GM19452 (cell line): Measurements from ENCODE around the gene DCP1A.
"Not testable (repeated sequence)": the region's sequence is repeated elsewhere in the genome, so short reads cannot be mapped to it uniquely, and the experiment has no call there.

Experiments
- ATAC-seq: cut with Tn5 transposase; IDR thresholded peaks from one replicate; pipeline ENCODE4 v1.9.1; 2021; ENCODE audit not compliant: unreplicated experiment

The DCP1A gene

GRCh38 chr3:53269193-53269592, 78.2 kb downstream of the DCP1A start:
- ATAC-seq: not testable (repeated sequence)

DNA sequence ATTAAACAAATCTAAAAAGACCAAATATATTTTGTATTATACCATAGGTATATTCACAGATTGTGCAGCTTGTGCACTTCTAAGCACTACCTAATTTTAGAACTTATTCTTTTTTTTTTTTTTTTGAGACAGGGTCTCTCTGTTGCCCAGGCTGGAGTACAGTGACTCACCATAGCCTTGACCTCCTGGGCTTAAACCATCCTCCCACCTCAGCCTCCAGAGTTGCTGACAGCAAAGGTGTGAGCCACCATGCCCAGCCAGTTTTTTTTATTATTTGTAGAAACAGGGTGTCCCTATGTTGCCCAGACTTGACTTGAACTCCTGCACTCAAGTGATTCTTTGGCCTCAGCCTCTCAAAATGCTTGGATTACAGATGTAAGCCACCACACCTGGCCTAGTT, 79.6 kb downstream of the DCP1A start:
- no peak for ATAC-seq

DNA sequence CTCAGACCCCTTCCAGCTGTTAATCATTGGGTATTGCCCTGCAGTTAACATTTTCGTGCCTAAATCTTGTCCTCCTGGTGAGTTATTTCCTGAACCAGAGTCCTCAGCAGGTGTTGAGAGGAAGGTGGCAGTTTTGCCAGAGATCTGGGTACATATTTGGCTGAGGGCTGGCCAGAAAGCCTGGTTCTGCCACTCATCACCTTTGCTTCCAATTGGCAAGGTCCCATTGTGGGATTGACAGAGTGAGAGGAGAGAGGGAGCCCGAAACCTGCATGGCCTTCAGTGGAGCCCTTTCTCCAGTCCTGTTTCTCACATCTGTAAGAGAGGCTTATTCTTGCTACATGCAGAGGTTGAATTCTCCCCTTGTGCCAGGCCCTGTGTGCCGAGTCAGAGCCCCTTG, 82.6 kb downstream of the DCP1A start:
- no peak for ATAC-seq

GRCh38 chr3:53263907-53264306, 83.4 kb downstream of the DCP1A start:
- ATAC-seq: no peak

DNA sequence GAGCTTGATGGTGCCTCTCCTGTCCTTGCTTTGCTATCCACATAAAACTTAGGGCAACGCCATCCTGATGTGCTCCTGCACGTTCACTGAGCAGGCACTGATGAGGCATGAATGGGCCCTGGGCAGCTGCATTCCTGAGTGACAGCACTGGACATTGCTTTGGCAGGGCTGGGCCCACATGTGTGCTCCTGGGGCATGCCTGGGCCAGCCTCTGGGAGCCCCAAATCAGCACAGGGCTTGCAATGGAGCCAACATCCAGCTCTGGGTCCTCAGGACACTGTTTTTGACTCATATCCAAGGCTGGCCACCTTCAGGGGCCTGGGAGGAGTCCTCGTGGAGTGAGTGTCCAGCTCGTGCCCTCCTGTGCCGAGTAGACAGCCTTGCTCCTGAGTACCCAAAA, 85.6 kb downstream of the DCP1A start:
- ATAC-seq: no peak

GRCh38 chr3:53260286-53260785, 87.0 kb downstream of the DCP1A start:
- ATAC-seq: no peak

- ATAC-seq: no peak
Observed at GRCh38 chr3:53259427-53260259, 87.7 kb downstream of the DCP1A start.

DNA sequence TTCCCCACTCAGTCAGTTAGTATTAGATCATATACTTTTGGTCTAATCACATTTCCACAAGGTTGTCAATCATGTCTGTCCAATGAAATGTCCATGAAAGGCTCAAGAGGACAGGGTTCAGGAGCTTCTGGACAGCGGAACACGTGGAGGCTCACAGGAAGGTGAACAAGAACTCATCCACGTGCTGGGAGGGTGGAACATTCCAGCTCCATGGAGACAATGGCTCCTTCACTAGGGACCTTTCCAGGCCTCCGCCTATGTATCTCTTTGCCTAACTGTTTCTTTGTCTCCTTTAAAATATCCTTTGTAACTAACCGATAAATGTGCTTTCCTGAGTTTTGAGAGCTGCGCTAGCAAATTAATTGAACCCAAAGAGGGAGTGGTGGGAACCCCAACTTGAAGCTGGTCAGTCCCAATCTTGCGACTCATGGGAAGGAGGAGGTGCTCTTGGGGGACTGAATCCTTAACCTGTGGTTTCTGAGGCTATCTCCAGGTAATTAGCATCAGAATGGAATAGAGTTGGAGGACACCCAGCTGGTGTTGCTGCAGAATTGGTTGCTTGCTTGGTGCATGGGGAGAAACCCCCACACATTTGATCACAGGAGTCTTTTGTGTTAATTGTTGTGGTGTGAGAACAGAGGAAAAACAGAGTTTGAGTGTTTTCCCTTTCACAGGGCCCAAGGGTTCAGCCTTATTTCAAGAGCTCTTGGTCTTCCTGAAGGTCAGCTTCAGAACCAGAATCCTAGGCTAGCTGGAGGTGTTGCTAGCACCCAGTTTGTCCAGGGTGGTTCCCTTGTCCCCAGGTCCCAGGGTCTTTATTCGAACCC, 88.5 kb downstream of the DCP1A start:
- no peak for ATAC-seq

DNA sequence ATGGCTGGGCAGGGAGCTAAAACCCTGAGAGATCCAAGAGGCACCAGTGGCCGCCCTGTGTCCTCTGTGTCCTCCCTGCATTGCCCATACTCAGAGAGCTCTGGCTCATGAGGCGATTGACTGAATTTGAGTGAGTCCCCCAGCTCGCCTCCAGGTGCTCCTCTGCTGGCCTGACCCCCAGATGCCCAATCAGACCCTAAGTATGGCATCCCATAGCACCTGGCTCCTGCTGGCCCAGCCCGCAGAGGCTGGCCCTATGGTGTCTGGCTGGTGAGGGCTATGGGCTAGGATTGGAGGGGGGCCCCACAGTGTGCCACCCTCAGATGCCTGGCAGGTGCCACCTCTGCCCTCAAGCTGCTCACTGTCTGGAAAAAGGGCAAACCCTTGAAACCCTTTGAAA, 89.9 kb downstream of the DCP1A start:
- ATAC-seq: no peak

- no peak for ATAC-seq
Observed at GRCh38 chr3:53256704-53257055, 90.7 kb downstream of the DCP1A start.

- ATAC-seq: peak; percentile 48
Observed at GRCh38 chr3:53255775-53256703, 91.3 kb downstream of the DCP1A start, which contains the start of gene TKT. TSS of gene TKT (minus strand) at chr3:53256022. CDS start at chr3:53255942, 80 bp downstream.

- peak; percentile 52 for ATAC-seq
Observed at GRCh38 chr3:53255423-53255774, 91.9 kb downstream of the DCP1A start.

DNA sequence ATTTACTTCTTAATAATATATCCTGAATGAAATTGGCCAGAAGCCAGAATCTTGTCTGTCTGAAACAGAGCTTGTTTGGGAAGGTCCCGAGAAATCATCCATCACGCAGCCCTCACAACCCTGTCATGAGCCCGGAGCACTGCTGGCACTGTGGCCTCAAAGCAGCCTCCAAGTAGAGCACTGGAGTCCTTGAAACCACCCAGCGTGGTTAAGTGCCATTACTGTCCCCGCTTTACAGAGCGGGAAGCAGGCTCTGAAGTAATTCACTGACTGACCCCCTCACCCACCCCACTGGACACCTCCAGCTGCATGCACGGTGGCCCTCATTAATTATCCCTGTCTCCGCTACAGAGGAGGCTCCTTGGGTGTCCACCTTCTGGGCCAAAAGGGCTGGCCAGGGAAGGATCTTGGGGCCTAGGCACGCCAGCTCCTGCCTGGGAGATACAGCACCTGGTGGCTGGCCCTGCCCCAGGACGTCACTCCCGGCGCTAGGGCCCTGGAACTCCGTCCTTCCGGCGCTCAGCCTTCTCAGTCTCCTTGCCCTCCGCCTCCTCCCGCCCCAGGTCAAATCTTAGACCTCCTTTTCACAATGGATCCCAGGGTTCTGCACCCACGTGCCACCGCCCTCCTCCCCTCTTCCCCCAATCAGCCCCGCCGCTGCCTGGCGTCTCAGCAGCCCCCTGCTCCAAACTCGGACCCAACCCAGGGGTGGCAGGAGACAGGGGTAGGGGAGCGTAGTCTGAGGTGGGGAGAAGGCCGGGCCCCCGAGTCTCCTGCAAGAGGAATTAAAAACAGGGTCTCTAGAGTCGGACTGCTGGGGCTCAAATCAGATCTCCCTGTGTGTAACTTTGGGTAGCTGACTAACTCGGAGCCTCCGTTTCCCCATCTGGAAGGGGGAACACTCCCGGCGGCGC, 92.6 kb downstream of the DCP1A start:
- ATAC-seq: peak; percentile 55

- no peak for ATAC-seq
Observed at GRCh38 chr3:53253707-53254508, 93.4 kb downstream of the DCP1A start.

GRCh38 chr3:53252947-53253322, 94.4 kb downstream of the DCP1A start:
- not testable (repeated sequence) for ATAC-seq

DNA sequence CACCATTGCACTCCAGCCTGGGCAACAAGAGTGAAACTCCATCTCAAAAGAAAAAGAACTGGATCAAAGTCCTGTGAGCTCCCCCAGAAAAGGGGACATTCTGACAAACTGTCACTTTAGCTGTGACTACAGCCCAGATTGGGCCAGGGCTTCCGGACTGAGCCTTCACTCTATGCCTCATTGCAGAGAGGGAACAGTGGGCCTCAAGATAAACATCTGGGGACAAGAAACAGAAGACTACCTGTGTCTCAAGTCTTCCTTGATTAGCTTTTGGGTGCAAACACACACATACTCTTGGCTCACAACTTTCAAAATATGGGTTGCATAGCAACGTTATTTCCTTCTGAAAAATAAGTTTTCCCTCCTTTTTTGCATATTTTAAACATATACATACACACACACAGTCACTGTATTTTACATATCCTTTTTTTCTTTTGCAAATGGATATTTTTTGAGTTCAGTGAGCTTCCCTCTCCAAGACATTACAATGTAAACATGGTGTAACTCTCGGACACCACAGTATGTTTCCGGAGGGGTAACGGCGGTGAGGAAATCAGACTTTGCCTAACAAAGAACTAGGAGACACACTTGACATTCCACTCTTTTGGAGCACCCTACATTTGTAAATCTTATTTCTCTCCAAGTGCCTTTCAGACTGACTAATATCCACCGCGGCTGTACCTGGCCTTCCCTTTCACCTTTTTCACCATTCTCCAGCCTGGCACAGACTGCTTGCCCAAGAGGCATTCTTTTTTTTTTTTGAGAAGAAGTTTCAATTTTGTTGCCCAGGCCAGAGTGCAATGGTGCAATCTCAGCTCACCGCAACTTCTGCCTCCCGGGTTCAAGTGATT, 95.0 kb downstream of the DCP1A start:
- no peak for ATAC-seq

DNA sequence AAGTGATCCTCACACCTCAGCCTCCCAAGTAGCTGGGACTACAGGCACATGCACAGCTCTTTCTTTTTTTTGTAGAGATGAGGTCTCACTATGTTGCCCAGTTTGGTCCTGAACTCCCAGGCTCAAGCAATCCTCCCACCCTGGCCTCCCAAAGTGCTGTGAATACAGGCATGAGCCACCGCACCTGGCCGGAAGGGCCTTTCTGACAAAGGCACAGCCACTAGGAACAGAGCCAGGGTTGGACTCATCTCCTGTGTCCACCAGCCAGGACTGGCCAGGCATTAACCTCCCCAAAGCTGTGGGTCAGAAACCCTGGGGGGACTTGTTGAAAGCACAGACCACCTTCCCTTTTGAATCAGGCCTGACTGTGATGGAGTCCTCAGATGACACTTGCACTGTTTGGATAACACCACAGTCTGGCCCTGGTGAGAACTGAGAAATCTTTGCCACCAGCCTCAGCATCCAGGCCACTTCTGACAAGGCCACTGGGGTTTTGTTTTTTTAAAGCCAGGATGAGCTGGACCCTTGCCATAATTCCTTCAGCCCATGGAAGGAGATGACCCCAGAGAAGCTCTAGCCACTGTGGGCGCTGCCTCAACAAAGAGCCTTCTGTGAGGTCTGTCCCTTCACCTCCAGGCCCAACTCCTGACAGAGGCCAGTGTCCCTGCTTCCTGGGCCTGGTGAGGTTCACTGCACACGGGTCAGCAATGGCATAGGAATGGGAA, 96.3 kb downstream of the DCP1A start:
- no peak for ATAC-seq

GRCh38 chr3:53250453-53250852, 96.9 kb downstream of the DCP1A start:
- no peak for ATAC-seq
